PC-3 (cell line): ENCODE measurements around the gene AEN. TPM values are rescaled to one million over a fixed set of nuclear protein-coding genes. Genes with fewer than 3 reads are reported as not detected.

Source experiments
- ATAC-seq: fragments of 200-7000 bp; cut with Tn5 transposase; 2 replicates; pipeline ENCODE4 v1.9.1; 2020; ENCODE audit warnings: mild to moderate bottlenecking, moderate library complexity
- BruUV-seq: library from RNA; stranded (reverse); fragments of 400-500 nt; replicated peaks from 2 replicates; lab custom pipeline; 2021; lab: Mats Ljungman, UMichigan
- CTCF ChIA-PET: fragments of 300-600 bp; sonication (Branson Sonifier 250); formaldehyde crosslinking; loops from one replicate; lab custom pipeline; 2022; ENCODE audit warnings: antibody characterized with exemption; lab: Charles Lee
- POLR2A ChIA-PET: fragments of 300-600 bp; sonication (Branson Sonifier 250); formaldehyde crosslinking; loops from one replicate; lab custom pipeline; 2022; ENCODE audit warnings: antibody characterized with exemption; ENCODE audit not compliant: unreplicated experiment; lab: Charles Lee
- DNase-seq: peaks from one replicate; pipeline ENCODE4 v3.0.0-alpha.2; 2015
- H2AFZ ChIP-seq: fragments of 300-600 bp; sonication (generic); 2 replicates; pipeline ENCODE4 v1.6.0; 2016; ENCODE audit warnings: antibody characterized with exemption, low read length
- H3F3A ChIP-seq: fragments of 300-600 bp; sonication (generic); one replicate; pipeline ENCODE4 v1.6.0; 2017; ENCODE audit warnings: antibody characterized with exemption, low read length, control low read depth, mild to moderate bottlenecking; ENCODE audit not compliant: unreplicated experiment
- H3K27ac ChIP-seq: fragments of 300-600 bp; sonication (generic); 2 replicates; pipeline ENCODE4 v1.5.1; 2016; ENCODE audit warnings: mild to moderate bottlenecking, low read length
- H3K27me3 ChIP-seq: fragments of 300-600 bp; sonication (generic); 2 replicates; pipeline ENCODE4 v1.6.1; 2016; ENCODE audit warnings: low read length, mixed read lengths
- H3K36me3 ChIP-seq: fragments of 300-600 bp; sonication (generic); 2 replicates; pipeline ENCODE4 v1.6.1; 2016; ENCODE audit warnings: low read depth, mixed run types, low read length, mixed read lengths
- H3K4me1 ChIP-seq: fragments of 300-600 bp; sonication (generic); 2 replicates; pipeline ENCODE4 v1.5.1; 2016; ENCODE audit warnings: low read length; ENCODE audit not compliant: insufficient read depth
- H3K4me2 ChIP-seq: fragments of 300-600 bp; sonication (generic); 2 replicates; pipeline ENCODE4 v1.6.0; 2016; ENCODE audit warnings: low read length
- H3K4me3 ChIP-seq: fragments of 300-600 bp; sonication (generic); 2 replicates; pipeline ENCODE4 v1.5.1; 2016; ENCODE audit warnings: mild to moderate bottlenecking, low read length, mixed read lengths
- H3K79me2 ChIP-seq: fragments of 300-600 bp; sonication (generic); 2 replicates; pipeline ENCODE4 v1.6.1; 2017; ENCODE audit warnings: low read length, mixed read lengths
- H3K9ac ChIP-seq: fragments of 300-600 bp; sonication (generic); 2 replicates; pipeline ENCODE4 v1.6.0; 2016; ENCODE audit warnings: mild to moderate bottlenecking, low read length
- H3K9me2 ChIP-seq: fragments of 300-600 bp; sonication (generic); replicated peaks from 2 replicates; pipeline ENCODE4 v1.6.1; 2016; ENCODE audit warnings: mixed run types, low read length, mixed read lengths
- H3K9me3 ChIP-seq: fragments of 300-600 bp; sonication (generic); 2 replicates; pipeline ENCODE4 v1.6.1; 2016; ENCODE audit warnings: low read length, mixed read lengths
- H4K20me1 ChIP-seq: fragments of 300-600 bp; sonication (generic); 2 replicates; pipeline ENCODE4 v1.6.1; 2016; ENCODE audit warnings: low read length, mixed read lengths
- EZH2 ChIP-seq: fragments of 300-600 bp; sonication (generic); IDR thresholded peaks from one replicate; pipeline ENCODE4 v1.6.1; 2017; ENCODE audit warnings: antibody characterized with exemption, mild to moderate bottlenecking, low read length; ENCODE audit not compliant: unreplicated experiment
- EZH2phosphoT487 ChIP-seq: fragments of 300-600 bp; sonication (generic); IDR thresholded peaks from 2 replicates; pipeline ENCODE4 v1.6.1; 2018; ENCODE audit warnings: mild to moderate bottlenecking, antibody characterized with exemption, low read length, borderline replicate concordance
- intact Hi-C: fragments of 100-400 bp; cut with micrococcal nuclease; formaldehyde crosslinking; loops from 2 replicates; pipeline ENCODE4 v1.9.0; 2023
- total RNA-seq: library from RNA; depleted of rRNA; stranded (reverse); fragments of >200 nt; gene quantifications from 2 replicates; pipeline ENCODE4 v1.2.3, GENCODE V29; 2014
- TF ChIP-seq, protein P1 (sequence below): fragments of 300-600 bp; sonication (generic); conservative IDR thresholded peaks from 2 replicates; pipeline ENCODE4 v1.5.1; 2017; ENCODE audit warnings: antibody characterized with exemption, low read depth, mild to moderate bottlenecking, low read length

Gene AEN
- total RNA-seq, 1 experiment from 2014 or later, result 81.3 TPM

- Histone ChIP-seq H3K4me2 (peak overlapping the region; percentile 78), H3K9ac (peak overlapping the region; percentile 46), H3K27me3 (no peaks in the 10 kb centered on the region), H3K4me3 (peak overlapping the region; percentile 46; the same call in 1 of the 2 replicates), H3K79me2 (no peaks in the 10 kb centered on the region), H3K9me3 (no peaks in the 10 kb centered on the region), H3F3A (no peaks in the 10 kb centered on the region), H2AFZ (peak overlapping the region; percentile 28; the same call in 1 of the 2 replicates), H4K20me1 (no peaks in the 10 kb centered on the region), H3K4me1 (peaks cover 36% of the 10 kb centered on the region), H3K36me3 (no peaks in the 10 kb centered on the region), H3K27ac (peak overlapping the region; percentile 86), H3K9me2 (no peaks in the 10 kb centered on the region)
- DNase-seq, result peak; percentile 89
- TF ChIP-seq EZH2phosphoT487, result no peak
- TF ChIP-seq EZH2, result no peak
- TF ChIP-seq, protein P1, sequence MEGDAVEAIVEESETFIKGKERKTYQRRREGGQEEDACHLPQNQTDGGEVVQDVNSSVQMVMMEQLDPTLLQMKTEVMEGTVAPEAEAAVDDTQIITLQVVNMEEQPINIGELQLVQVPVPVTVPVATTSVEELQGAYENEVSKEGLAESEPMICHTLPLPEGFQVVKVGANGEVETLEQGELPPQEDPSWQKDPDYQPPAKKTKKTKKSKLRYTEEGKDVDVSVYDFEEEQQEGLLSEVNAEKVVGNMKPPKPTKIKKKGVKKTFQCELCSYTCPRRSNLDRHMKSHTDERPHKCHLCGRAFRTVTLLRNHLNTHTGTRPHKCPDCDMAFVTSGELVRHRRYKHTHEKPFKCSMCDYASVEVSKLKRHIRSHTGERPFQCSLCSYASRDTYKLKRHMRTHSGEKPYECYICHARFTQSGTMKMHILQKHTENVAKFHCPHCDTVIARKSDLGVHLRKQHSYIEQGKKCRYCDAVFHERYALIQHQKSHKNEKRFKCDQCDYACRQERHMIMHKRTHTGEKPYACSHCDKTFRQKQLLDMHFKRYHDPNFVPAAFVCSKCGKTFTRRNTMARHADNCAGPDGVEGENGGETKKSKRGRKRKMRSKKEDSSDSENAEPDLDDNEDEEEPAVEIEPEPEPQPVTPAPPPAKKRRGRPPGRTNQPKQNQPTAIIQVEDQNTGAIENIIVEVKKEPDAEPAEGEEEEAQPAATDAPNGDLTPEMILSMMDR, result no peak
- CTCF ChIA-PET, result interaction anchor here (0.7 to 0.9 kb wide), 2 partner anchors 26 to 35 kb away, joined by 3 to 5 read pairs; no protein-coding TSS in a partner anchor
- POLR2A ChIA-PET, result interaction anchor here (0.7 kb wide), 2 partner anchors 344 to 428 kb away, joined by 3 to 6 read pairs; no protein-coding TSS in a partner anchor
- intact Hi-C loops, result no loop called here
- peak; percentile 86 for ATAC-seq
- TSS peak; percentile 50 for BruUV-seq
Measured at GRCh38 chr15:88658972-88659931, 38.1 kb downstream of the AEN start.

DNA sequence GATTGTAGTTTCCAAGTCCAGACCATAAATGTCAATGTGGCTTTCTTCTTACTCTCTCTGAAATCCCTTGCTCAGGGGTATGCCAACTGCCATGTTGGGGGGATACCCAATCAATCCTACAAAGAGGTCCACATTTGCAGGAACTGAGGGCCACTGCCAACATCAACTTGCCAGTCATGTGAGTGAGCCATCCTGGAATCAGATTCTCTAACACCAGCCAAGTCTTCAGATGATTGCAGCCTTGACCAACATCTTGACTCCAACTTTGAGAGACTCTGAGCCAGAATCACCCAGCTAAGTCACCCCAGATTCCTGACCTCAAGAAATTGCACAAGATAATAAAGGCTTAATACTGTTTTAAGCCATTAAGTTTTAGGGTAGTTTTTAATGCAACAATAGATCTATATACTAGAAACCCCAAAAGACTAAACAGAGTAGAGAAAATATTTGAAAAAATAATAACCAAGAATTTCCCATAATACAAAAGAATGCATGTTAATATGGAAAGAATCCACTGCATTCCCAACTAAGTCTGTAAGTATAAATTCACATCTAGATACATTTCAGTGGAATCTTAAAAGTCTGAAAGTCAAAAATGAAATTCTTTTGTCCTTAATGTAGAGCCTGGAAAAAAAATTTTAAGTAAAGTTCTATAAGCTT, 40.0 kb downstream of the AEN start:
- intact Hi-C loops, result no loop called here
- Histone ChIP-seq H3K9ac (no peak overlapping the region), H3K79me2 (no peaks in the 10 kb centered on the region), H3K36me3 (no peaks in the 10 kb centered on the region), H2AFZ (no peak overlapping the region), H3K9me3 (no peaks in the 10 kb centered on the region), H3K4me2 (no peak overlapping the region), H4K20me1 (no peaks in the 10 kb centered on the region), H3F3A (no peaks in the 10 kb centered on the region), H3K27ac (no peak overlapping the region), H3K4me1 (peaks cover 36% of the 10 kb centered on the region), H3K27me3 (no peaks in the 10 kb centered on the region), H3K9me2 (no peaks in the 10 kb centered on the region), H3K4me3 (no peak overlapping the region)
- ATAC-seq (no peak), DNase-seq (no peak)
- TF ChIP-seq EZH2, result no peak
- no peak for TF ChIP-seq EZH2phosphoT487
- TF ChIP-seq, protein P1, result no peak
- CTCF ChIA-PET, result no interaction called here
- BruUV-seq, result no TSS peak
- POLR2A ChIA-PET, result no interaction called here
